ENCODE measurements around the gene ENTPD3.
"Not testable (repeated sequence)": the region's sequence is repeated elsewhere in the genome, so short reads cannot be mapped to it uniquely, and the experiment has no call there.

The ENTPD3 gene

DNA sequence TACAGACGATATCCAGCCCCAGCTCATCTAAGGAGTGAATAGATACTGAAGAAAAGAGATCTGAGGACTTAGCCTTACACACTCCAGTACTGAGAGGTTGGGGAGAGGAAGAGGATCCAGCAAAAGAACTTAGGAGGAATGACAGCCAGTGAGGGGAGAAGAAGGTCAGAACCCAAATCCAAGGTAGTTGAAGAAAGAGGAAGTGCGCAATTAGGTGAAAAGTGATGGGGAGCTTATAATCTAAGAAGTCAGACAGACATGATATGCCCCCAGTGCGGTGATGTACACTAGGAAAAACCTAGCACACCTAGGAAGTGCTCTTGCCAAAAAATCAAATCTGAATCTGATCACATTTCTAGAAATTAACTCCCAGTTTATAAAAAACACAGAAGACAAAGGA is 20.6 kb downstream of the ENTPD3 start:
- DNase-seq: no peak

DNA sequence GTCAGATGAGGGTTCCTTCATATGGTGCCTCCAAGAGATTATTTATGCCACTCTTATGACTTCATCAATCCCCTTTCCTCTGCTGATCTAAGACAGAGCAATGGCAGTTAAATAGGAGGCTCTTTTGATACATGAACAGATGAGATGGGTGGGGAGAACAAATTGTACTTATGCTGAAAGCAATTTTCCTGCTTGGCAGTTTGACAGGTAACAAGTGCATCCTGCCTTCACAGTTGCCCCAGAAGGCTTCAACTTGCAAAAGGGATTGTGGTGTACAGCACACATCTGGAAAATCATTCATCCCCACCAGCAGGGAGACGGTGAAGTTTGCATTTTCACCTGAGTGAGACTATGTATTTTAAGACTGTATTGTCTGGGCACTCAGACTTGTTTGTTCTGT is 27.3 kb downstream of the ENTPD3 start:
- no peak for DNase-seq

GRCh38 chr3:40417845-40418543 is 31.0 kb downstream of the ENTPD3 start:
- no peak for DNase-seq

DNA sequence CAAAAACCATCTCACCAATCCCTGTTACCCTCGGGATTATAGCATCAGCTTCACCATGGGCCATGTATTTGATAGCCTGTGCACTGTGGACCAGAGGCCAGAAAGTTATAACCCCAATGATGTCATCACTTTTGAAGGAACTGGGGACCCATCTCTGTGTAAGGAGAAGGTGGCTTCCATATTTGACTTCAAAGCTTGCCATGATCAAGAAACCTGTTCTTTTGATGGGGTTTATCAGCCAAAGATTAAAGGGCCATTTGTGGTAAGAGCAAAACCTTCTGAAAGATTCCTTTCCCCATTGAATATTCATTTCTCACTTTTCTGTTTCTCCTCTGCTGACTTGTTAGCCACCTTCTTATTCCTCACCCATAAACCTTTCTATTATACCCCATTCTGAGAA is 35.9 kb downstream of the ENTPD3 start:
- no peak for DNase-seq

DNA sequence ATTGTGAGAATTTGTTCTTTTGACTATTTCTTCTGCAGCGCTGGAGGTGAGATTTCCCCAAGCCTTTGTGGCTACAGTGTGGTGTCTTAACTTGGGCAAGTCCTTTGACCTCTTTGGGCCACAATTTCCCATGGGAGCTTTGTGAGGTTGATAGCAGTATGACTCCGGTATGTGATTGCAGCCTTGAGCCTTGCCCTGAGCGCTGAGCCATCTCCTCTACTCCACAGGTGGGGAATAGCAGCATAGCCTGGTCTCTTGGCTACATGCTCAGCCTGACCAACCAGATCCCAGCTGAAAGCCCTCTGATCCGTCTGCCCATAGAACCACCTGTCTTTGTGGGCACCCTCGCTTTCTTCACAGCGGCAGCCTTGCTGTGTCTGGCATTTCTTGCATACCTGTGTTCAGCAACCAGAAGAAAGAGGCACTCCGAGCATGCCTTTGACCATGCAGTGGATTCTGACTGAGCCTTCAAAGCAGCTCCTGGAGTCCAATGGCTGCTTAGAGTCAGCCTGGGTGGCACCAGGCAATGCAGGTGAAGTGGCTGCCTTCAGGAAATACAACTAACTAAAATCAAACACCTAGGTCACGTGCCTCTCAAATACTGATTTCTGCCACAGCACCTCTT is 40.2 kb downstream of the ENTPD3 start:
- no peak for DNase-seq

- DNase-seq: no peak
Observed at GRCh38 chr3:40432793-40433192, 45.8 kb downstream of the ENTPD3 start.

- no peak for DNase-seq
Observed at GRCh38 chr3:40437889-40438288, 50.9 kb downstream of the ENTPD3 start.

- no peak for DNase-seq
Observed at GRCh38 chr3:40445062-40445461, 58.1 kb downstream of the ENTPD3 start.

- no peak for DNase-seq
Observed at GRCh38 chr3:40445880-40446279, 58.9 kb downstream of the ENTPD3 start.

DNA sequence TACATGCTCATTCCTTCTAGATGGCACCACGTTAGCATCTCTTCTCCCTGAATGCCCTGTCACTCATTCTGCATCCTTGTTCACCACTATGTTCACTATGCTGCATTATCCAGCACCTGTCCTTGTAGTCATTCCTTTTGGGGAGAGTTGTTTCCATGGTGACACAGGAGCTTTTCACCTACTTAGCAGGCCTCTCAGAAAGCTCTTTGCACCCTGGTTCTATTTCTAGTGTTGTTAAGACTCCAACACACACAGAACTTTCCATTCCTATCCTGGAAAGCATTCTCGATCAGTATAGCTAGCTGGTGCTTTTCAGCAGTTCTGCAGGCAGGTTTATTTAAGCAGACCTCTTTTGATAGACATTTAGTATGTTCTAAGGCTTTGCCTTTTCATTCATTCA is 63.5 kb downstream of the ENTPD3 start:
- DNase-seq: no peak

DNA sequence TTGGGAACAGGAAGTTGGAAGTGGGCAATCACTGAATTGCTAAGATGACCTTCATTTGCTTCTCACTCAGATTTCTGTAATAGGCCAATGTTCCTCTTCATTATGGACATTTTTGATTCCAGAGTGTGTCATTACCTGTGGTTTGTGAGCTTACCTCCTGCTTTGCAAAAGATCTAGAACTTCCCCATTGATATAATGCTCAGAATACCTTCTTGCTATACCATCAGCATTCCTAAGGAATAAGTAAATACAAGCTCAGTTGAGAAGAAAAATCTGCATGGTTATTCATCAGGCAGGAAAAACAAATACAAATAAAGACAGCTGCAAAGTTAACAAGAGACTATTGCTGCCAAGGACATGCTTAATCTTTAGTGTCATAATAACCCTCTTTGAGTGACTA is 64.6 kb downstream of the ENTPD3 start:
- no peak for DNase-seq

GRCh38 chr3:40452057-40452456 is 65.1 kb downstream of the ENTPD3 start:
- no peak for DNase-seq

DNA sequence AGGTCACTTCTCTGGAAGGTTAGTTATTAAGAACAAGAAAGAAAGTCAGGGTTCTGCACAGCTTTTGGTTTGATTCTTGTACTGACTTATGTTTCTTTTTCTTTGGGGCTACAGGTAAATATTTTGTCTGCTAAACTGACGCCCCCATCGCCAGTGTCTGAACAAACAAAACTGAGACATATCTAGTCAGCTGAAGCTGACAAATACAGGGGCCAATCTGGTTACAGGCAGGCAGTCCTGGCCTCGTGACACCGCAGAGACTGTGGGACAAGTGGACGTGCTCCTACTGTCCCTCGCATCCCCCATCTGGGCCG is 65.5 kb downstream of the ENTPD3 start:
- DNase-seq: no peak

- DNase-seq: peak; percentile 96
Observed at GRCh38 chr3:40452876-40453730, 66.1 kb downstream of the ENTPD3 start.

GRCh38 chr3:40453933-40454332 is 66.9 kb downstream of the ENTPD3 start:
- no peak for DNase-seq

DNA sequence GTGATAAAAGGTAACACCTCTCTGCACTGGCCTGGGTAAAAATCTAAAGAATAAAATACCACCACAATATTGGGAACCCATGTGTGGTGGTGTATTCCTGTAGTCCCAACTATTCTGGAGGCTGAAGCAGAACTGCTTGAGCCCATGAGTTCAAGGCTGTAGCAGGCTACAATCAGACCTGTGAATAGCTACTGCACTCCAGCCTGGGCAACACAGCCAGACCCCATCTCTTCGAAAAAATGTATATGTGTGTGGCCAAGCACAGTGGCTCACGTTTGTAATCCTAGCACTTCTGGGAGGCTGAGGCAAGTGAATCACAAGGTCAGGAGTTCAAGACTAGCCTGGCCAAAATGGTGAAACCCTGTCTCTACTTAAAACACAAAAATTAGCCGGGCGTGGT is 68.3 kb downstream of the ENTPD3 start:
- no peak for DNase-seq

- DNase-seq: no peak
Observed at GRCh38 chr3:40456279-40456939, 69.4 kb downstream of the ENTPD3 start.

GRCh38 chr3:40456940-40457823 is 70.2 kb downstream of the ENTPD3 start, which contains the start of gene RPL14:
Gene RPL14, plus strand, starts transcription at chr3:40457339. Its CDS starts 133 bp downstream, at chr3:40457472.
- DNase-seq: peak; percentile 78

DNA sequence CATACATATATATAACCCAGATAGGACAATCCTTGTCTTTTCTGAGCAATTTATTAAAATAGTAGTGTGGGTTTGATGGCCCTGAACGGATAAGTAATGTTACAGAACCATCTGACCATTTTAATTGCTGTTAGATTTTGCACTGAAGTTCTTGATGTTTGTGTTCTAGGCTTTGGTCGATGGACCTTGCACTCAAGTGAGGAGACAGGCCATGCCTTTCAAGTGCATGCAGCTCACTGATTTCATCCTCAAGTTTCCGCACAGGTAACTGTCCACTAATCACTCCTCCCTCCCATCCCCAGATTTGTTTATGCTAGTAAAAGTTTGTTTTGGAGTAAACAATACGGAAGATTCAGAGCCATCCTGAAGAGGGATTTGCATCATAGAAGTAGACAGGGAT is 71.5 kb downstream of the ENTPD3 start:
- no peak for DNase-seq

DNA sequence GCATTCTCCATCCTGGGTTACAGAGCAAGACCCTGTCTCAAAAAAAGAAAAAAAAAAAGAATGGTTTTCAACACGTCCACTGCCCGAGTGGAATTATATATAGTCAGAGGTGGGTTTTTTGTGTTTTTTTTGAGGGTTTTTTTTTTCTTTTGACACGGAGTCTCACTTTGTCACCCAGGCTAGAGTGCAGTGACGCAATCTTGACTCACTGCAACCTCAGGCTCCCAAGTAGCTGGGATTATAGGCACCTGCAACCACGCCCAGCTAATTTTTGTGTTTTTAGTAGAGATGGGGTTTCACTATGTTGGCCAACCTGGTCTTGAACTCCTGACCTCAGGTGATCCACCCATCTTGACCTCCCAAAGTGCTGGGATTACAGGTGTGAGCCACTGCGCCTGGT is 73.5 kb downstream of the ENTPD3 start:
- not testable (repeated sequence) for DNase-seq

DNA sequence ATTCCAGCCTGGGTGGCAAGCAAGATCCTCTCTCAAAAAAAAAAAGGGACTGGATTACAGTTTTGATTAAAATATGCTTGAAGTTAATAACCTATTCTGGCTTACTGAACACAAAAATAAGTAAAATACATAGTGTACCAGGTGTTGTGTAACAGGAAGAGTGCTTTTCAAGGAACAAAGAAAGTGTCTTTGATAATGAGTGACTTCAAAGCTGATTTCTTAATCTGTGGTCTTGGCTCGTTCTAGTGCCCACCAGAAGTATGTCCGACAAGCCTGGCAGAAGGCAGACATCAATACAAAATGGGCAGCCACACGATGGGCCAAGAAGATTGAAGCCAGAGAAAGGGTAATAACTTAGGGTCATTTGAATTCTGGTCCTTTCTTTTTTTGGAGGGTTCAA is 74.2 kb downstream of the ENTPD3 start:
- DNase-seq: no peak

DNA sequence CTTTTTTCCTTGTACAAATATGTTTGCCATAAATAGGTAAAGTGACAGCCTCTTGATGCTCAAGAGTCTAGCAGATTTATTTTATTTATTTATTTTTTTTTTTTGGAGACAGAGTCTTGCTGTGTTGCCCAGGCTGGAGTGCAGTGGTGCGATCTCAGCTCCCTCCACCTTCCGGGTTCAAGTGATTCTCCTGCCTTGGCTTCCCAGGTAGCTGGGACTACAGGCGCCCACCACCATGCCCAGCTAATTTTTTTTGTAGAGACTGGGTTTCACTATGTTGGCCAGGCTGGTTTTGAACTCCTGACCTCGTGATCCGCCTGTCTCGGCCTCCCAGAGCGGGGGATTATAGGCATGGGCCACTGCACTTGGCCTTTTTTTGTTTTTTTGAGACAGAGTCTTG is 75.9 kb downstream of the ENTPD3 start:
- not testable (repeated sequence) for DNase-seq

Data from NCI-H446 treated with DMSO at 0.1 percent for 48 hours (cell line).